Endometrial microvascular endothelial cells (primary cell): ENCODE data around the gene P4HB. TPM values are rescaled to one million over a fixed set of nuclear protein-coding genes. Genes with fewer than 3 reads are reported as not detected.

Experiments used
- in situ Hi-C: cut with HindIII; loops from 2 replicates; pipeline ENCODE4 v1.10.0; 2017; ENCODE audit warnings: low sequenced_read_pairs, low pct_unique_long_range_greater_than_20kb; ENCODE audit errors: inconsistent ontology term
- total RNA-seq: library from RNA; depleted of rRNA; stranded (reverse); fragments of >200 nt; gene quantifications from one replicate; pipeline ENCODE4 v1.2.3, GENCODE V29; 2015; ENCODE audit errors: inconsistent ontology term

Gene P4HB
- total RNA-seq, 1 donor from 2014 or later = 1,412 TPM

- in situ Hi-C loops = no loop called here
Measured at GRCh38 chr17:81804559-81805399, 55.6 kb downstream of the P4HB start.

DNA sequence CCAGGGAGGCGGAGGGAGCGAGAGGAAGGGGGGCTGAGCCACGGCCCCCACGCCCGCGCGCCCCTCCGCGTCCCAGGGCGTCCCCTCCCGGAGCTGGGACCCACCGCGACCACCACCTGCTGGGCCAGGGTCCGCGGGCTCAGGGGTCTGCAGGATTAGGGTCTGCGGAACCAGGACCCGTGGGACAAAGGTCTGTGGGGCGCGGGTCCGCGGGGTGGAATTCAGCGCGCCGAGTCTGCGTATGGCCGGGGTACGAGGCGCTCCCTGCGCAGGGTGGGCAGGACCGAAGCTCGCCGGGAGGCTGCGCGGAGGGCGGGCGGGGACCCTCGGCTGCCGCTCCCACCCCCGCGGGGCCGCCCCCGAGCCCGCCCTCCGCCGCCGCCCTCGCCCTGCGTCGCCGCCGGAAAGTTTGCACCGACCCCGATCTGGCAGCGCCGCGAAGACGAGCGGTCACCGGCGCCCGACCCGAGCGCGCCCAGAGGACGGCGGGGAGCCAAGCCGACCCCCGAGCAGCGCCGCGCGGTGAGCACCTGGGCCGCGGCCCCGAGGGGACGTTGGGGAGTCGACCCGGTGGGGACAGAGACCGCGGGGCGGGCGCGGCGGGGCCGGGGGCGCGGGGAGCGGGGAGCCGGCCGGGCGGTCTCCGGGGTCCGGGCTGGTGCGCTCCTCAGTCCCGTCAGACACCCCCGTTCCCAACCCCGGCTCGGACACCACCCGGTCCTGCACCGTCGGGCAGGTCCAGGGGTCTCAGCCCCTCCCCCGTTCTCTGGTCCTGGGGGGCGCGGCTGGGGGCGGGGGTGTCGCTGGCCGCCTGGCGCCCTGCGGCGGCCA lies 56.4 kb downstream of the P4HB start, which contains the start of gene GCGR:
Gene GCGR (plus strand): TSS at position 423 of the 831 bp plus-strand sequence. CDS start 4,869 bp downstream, outside the sequence.
- in situ Hi-C loops = no loop called here

DNA sequence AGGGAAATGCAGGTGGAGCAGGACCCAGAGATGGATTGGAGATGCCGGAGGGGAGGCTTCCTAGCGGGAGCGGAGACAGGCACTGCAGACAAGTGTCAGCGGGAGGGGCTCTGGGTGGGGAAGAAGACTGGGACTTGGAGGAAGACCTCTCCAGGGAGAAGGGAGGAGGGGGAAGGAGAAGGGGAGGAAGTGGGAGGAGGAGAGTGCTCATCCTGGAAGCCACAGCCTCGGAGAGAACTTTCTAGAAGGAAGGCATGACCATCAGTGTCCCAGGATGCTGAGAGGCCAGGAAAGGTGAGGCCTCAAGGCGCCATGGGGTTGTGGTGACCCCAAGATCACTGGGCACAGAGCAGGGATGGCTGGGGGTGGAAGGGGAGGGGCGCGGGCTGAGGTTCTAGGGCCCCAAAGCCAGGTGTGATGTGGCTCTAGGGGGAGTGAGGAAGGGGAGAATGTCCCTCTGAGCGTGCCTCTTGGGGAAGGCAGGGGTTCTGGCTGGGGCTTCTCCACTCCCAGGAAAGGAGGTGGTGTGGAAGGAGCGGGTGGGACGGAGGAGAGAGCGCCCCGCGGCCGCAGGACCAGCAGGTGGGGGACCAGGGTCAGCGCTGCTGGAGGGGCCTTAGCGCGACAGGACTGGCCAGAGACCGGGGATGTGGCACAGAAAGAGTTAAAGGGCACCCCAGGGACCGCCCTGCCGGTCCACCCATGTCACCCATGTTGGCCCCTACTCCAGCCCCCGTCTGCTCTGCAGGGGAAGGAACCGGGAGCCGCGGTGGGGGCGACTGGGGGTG lies 57.3 kb downstream of the P4HB start:
- in situ Hi-C loops = no loop called here

DNA sequence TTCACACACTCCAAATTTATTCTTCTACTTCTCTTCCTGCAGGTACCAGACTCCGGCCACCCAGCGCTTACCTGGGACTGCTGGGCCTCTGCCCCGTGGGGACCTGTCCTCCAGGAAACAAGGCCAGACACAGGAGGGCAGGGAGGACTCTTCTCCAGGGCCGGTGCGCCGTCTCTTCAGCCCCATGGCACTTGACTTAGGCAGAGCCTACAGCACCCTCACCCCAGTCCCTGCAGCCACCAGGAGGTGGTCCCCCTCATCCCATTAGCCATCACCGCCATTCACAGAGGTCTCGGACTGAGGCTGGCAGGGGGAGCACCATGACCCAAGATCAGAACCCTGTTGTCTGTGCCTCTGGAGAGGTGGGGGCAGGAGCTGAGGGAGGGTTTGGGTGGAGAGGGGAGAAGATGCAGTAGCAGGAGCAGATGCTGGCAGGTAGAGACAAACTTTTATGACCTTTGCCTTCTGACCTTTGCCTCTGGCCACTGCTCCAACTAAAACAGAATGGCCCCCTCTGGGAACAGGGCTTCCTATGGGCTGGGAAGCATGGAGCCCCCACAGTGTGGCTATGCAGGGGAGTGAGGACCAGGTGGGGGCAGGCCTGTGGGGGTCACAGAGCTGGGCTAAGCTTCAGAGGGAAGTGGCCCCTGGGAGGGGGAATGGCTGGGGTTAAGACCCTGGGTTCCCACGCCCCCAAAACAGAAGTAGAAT lies 58.1 kb downstream of the P4HB start:
- in situ Hi-C loops = no loop called here

DNA sequence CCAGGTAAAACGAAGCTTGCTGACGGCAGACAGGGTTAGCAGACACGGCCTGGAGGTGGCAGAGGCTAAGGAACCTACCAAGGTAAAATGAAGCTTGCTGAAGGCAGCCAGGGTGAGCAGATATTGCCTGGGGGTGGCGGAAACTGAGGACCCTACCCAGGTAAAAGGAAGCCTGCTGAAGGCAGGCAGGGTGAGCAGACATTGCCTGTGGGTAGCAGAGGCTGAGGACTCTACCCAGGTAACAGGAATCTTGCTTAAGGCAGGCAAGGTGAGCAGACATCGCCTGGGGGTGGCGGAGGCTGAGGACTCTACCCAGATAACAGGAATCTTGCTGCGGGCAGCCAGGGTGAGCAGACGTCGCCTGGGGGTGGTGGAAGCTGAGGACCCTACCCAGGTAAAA lies 59.0 kb downstream of the P4HB start:
- in situ Hi-C loops = no loop called here

DNA sequence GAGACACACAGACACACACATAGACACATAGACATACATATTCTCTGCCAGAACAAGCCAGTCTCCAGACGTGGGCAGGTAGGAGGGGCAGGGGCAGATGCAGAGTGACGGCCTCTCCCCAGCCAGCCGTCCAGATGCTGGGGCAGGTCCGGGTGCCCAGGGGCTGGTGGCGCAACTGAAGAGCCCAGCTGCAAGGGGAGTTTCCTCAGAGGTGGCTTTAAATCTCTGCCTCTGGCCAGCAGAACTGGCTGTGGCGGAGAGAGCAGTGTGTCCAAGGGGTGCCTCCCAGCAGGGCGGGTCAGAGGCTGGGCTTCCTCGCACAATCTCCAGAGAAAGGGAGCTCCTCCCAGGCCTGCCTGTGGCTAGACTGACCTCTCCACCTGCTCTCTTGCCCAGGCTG lies 65.8 kb downstream of the P4HB start:
- in situ Hi-C loops = no loop called here

- in situ Hi-C loops = no loop called here
Measured at GRCh38 chr17:81794074-81794476, 66.3 kb downstream of the P4HB start.

Other genes with a start within 250 kb of the P4HB start
- 86.4 TPM for gene NPLOC4, start 223.4 kb downstream of the P4HB start, total RNA-seq
- not detected for gene TSPAN10, start 223.3 kb downstream of the P4HB start, total RNA-seq
- gene PDE6G, start 204.0 kb downstream of the P4HB start, total RNA-seq = 0.37 TPM
- 38.9 TPM for gene OXLD1, start 193.9 kb downstream of the P4HB start, total RNA-seq
- gene CCDC137, start 193.8 kb downstream of the P4HB start, total RNA-seq = 20.9 TPM
- 30.3 TPM for gene ARL16, start 176.7 kb downstream of the P4HB start, total RNA-seq
- gene HGS, start 176.5 kb downstream of the P4HB start, total RNA-seq = 125 TPM
- gene MRPL12, start 157.2 kb downstream of the P4HB start, total RNA-seq = 120 TPM
- 42.1 TPM for gene SLC25A10, start 148.3 kb downstream of the P4HB start, total RNA-seq
- gene GCGR, start 56.4 kb downstream of the P4HB start, total RNA-seq = not detected
- 97.0 TPM for gene MCRIP1, start 27.2 kb downstream of the P4HB start, total RNA-seq
- gene PPP1R27, start 25.5 kb downstream of the P4HB start, total RNA-seq = not detected
- 471 TPM for gene ARHGDIA, start 10.8 kb upstream of the P4HB start, total RNA-seq
- gene ALYREF, start 31.1 kb upstream of the P4HB start, total RNA-seq = 284 TPM
- gene ANAPC11, start 31.2 kb upstream of the P4HB start, total RNA-seq = 166 TPM
- gene NPB, start 41.7 kb upstream of the P4HB start, total RNA-seq = not detected
- gene PCYT2, start 50.9 kb upstream of the P4HB start, total RNA-seq = 41.0 TPM
- gene SIRT7, start 57.6 kb upstream of the P4HB start, total RNA-seq = 14.3 TPM
- gene MAFG, start 67.2 kb upstream of the P4HB start, total RNA-seq = 21.0 TPM
- 60.9 TPM for gene PYCR1, start 76.8 kb upstream of the P4HB start, total RNA-seq
- not detected for gene MYADML2, start 86.7 kb upstream of the P4HB start, total RNA-seq
- gene NOTUM, start 100.7 kb upstream of the P4HB start, total RNA-seq = not detected
- 12.2 TPM for gene ASPSCR1, start 117.1 kb upstream of the P4HB start, total RNA-seq
- 159 TPM for gene CENPX, start 162.3 kb upstream of the P4HB start, total RNA-seq
- gene LRRC45, start 162.8 kb upstream of the P4HB start, total RNA-seq = 23.0 TPM
- 30.2 TPM for gene RAC3, start 171.1 kb upstream of the P4HB start, total RNA-seq
- gene DCXR, start 177.2 kb upstream of the P4HB start, total RNA-seq = 133 TPM
- gene RFNG, start 191.3 kb upstream of the P4HB start, total RNA-seq = 36.0 TPM
- gene GPS1, start 191.4 kb upstream of the P4HB start, total RNA-seq = 140 TPM
- gene DUS1L, start 205.3 kb upstream of the P4HB start, total RNA-seq = 70.0 TPM
- gene FASN, start 237.7 kb upstream of the P4HB start, total RNA-seq = 76.7 TPM